Sigmoid colon (tissue), 7 donors: ENCODE data around the gene OR6N1. TPM values are rescaled to one million over a fixed set of nuclear protein-coding genes. Genes with fewer than 3 reads are reported as not detected.

Experiments
- DNase-seq: peaks from one replicate; pipeline ENCODE4 v3.0.0-alpha.2; 2019
- H3K27ac ChIP-seq, 4 donors: fragments of 200-600 bp; sonication (generic); one replicate each; pipeline ENCODE4 v1.5.1; 2016 to 2019; ENCODE audit warnings: mild to moderate bottlenecking in 1 of 4
- H3K27me3 ChIP-seq, 3 donors: fragments of 200-600 bp; sonication (generic); one replicate each; pipeline ENCODE4 v1.5.1; 2019; ENCODE audit warnings: mild to moderate bottlenecking in 1 of 3
- H3K36me3 ChIP-seq, 4 donors: fragments of 200-600 bp; sonication (generic); one replicate each; pipeline ENCODE4 v1.5.1; 2016 to 2019
- H3K4me1 ChIP-seq, 4 donors: fragments of 200-600 bp; sonication (generic); one replicate each; pipeline ENCODE4 v1.5.1; 2017 to 2019
- H3K4me3 ChIP-seq, 4 donors: fragments of 200-600 bp; sonication (generic); one replicate each; pipeline ENCODE4 v1.5.1; 2017 to 2019; ENCODE audit warnings: mild to moderate bottlenecking in 2 of 4, moderate library complexity in 1 of 4
- H3K9me3 ChIP-seq, 4 donors: fragments of 200-600 bp in 3 of 4; sonication (generic) in 3 of 4; one replicate each; pipeline versions ENCODE4 v1.5.1 to v1.6.1; 2013 to 2019
- CTCF ChIP-seq, 4 experiments: fragments of 450-650 bp in 3 of 4; fragments of 200-600 bp in 1 of 4; IDR thresholded peaks; one replicate each; pipeline ENCODE4 v1.5.1; 2016 to 2019; ENCODE audit warnings: antibody characterized with exemption in 4 of 4, mild to moderate bottlenecking in 3 of 4, moderate library complexity in 2 of 4
- EP300 ChIP-seq, 4 donors: sonication (generic); formaldehyde crosslinking; IDR thresholded peaks; one replicate each; pipeline ENCODE4 v1.6.1; 2017; ENCODE audit warnings: antibody characterized with exemption in 4 of 4
- POLR2A ChIP-seq, 2 donors: fragments of 450-650 bp; IDR thresholded peaks; one replicate each; pipeline ENCODE4 v1.6.1; 2016; ENCODE audit warnings: antibody characterized with exemption in 2 of 2, mild to moderate bottlenecking in 2 of 2, moderate library complexity in 2 of 2
- POLR2AphosphoS5 ChIP-seq, 4 donors: sonication (generic); formaldehyde crosslinking; IDR thresholded peaks; one replicate each; pipeline ENCODE4 v1.6.1; 2017; ENCODE audit warnings: antibody characterized with exemption in 4 of 4
- WGBS, 2 donors: extraction: QIAGEN DNeasy Blood & Tissue Kit; methylation state at CpG; one replicate each; pipeline ENCODE4 v1.1.7; 2013; 5-methylcytosine and 5-hydroxymethylcytosine counted together
- intact Hi-C: fragments of 100-400 bp; cut with DNase I; formaldehyde crosslinking; loops from one replicate; pipeline ENCODE4 v1.15.1; 2023
- polyA plus RNA-seq, 3 donors: library from polyadenylated mRNA; stranded (reverse); fragments of 200-250 nt; gene quantifications; one replicate each; pipeline ENCODE4 v1.2.3, GENCODE V29; 2013
- total RNA-seq, 4 donors: library from RNA; depleted of rRNA; stranded (reverse); fragments of >200 nt; gene quantifications; one replicate each; pipeline ENCODE4 v1.1.0, GENCODE V29; 2016
- donor health status: healthy with polysubstance abuse.
- donor health status: Bipolar disorder and iron deficiency.
- donor health status: healthy.

Gene OR6N1
- total and polyA plus RNA-seq, 7 donors: not detected

GRCh38 chr1:158809862-158810261 is 37.9 kb upstream of the OR6N1 start:
- Histone ChIP-seq H3K4me1 (peaks cover 0 to 12% (median 4%) of the 10 kb centered on the region in 4 donors), H3K27me3 (no peaks in the 10 kb centered on the region), H3K9me3 (no peaks in the 10 kb centered on the region), H3K36me3 (no peaks in the 10 kb centered on the region), H3K4me3 (no peak overlapping the region), H3K27ac (peak overlapping the region in 1 of 4 donors; percentile 14)
- no peak for TF ChIP-seq CTCF (IDR thresholded peaks at IDR 0.05)
- TF ChIP-seq POLR2AphosphoS5 (IDR thresholded peaks at IDR 0.05): no peak
- no peak for TF ChIP-seq POLR2A (IDR thresholded peaks at IDR 0.05)
- no peak for TF ChIP-seq EP300 (IDR thresholded peaks at IDR 0.05)
- intact Hi-C loops: no loop called here
- no peak for DNase-seq
- WGBS, 2 donors: 81 to 90% methylated on average over 5 of the region's 5 CpGs

- WGBS, 2 donors: 81% methylated on average over 3 of the region's 3 CpGs
- peak overlapping the region in 1 of 4 donors; percentile 14 for H3K27ac ChIP-seq
- DNase-seq: no peak
- TF ChIP-seq CTCF (IDR thresholded peaks at IDR 0.05) (no peak), POLR2A (IDR thresholded peaks at IDR 0.05) (no peak), POLR2AphosphoS5 (IDR thresholded peaks at IDR 0.05) (no peak), EP300 (IDR thresholded peaks at IDR 0.05) (no peak)
- no peaks in the 10 kb centered on the region for H3K36me3 ChIP-seq
- H3K4me3 ChIP-seq: no peak overlapping the region
- no peaks in the 10 kb centered on the region for H3K9me3 ChIP-seq
- peaks cover 0 to 12% (median 4%) of the 10 kb centered on the region in 4 donors for H3K4me1 ChIP-seq
- intact Hi-C loops: no loop called here
- H3K27me3 ChIP-seq: no peaks in the 10 kb centered on the region
Measured at GRCh38 chr1:158809256-158809655, 37.3 kb upstream of the OR6N1 start.

GRCh38 chr1:158806916-158807536 is 35.0 kb upstream of the OR6N1 start:
- intact Hi-C loops: no loop called here
- no peak for DNase-seq
- 73 to 81% methylated on average over 6 of the region's 6 CpGs for WGBS, 2 donors
- peaks cover 0 to 12% (median 4%) of the 10 kb centered on the region in 4 donors for H3K4me1 ChIP-seq
- H3K4me3 ChIP-seq: no peak overlapping the region
- no peaks in the 10 kb centered on the region for H3K27me3 ChIP-seq
- no peak overlapping the region for H3K27ac ChIP-seq
- no peaks in the 10 kb centered on the region for H3K9me3 ChIP-seq
- H3K36me3 ChIP-seq: no peaks in the 10 kb centered on the region
- TF ChIP-seq POLR2A (IDR thresholded peaks at IDR 0.05) (no peak), CTCF (IDR thresholded peaks at IDR 0.05) (no peak), EP300 (IDR thresholded peaks at IDR 0.05) (no peak), POLR2AphosphoS5 (IDR thresholded peaks at IDR 0.05) (no peak)

- Histone ChIP-seq H3K4me1 (peaks cover 0 to 12% (median 4%) of the 10 kb centered on the region in 4 donors), H3K4me3 (no peak overlapping the region), H3K27me3 (no peaks in the 10 kb centered on the region), H3K9me3 (no peaks in the 10 kb centered on the region), H3K27ac (no peak overlapping the region), H3K36me3 (no peaks in the 10 kb centered on the region)
- 69 to 81% methylated on average over 1 of the region's 1 CpG for WGBS, 2 donors
- intact Hi-C loops: no loop called here
- DNase-seq: no peak
- TF ChIP-seq EP300 (IDR thresholded peaks at IDR 0.05) (no peak), POLR2AphosphoS5 (IDR thresholded peaks at IDR 0.05) (no peak), POLR2A (IDR thresholded peaks at IDR 0.05) (no peak), CTCF (IDR thresholded peaks at IDR 0.05) (no peak)
Measured at GRCh38 chr1:158803678-158804077, 31.7 kb upstream of the OR6N1 start.

GRCh38 chr1:158801396-158801795 is 29.4 kb upstream of the OR6N1 start:
- Histone ChIP-seq H3K27ac (no peak overlapping the region), H3K9me3 (no peaks in the 10 kb centered on the region), H3K27me3 (no peaks in the 10 kb centered on the region), H3K4me3 (no peak overlapping the region), H3K4me1 (no peaks in the 10 kb centered on the region), H3K36me3 (no peaks in the 10 kb centered on the region)
- TF ChIP-seq POLR2A (IDR thresholded peaks at IDR 0.05) (no peak), EP300 (IDR thresholded peaks at IDR 0.05) (no peak), POLR2AphosphoS5 (IDR thresholded peaks at IDR 0.05) (no peak), CTCF (IDR thresholded peaks at IDR 0.05) (no peak)
- no peak for DNase-seq
- intact Hi-C loops: no loop called here
- 78 to 91% methylated on average over 1 of the region's 1 CpG for WGBS, 2 donors
